C1 segment of cervical spinal cord (tissue), 14 donors: ENCODE data around the gene NLGN4Y.
"Not testable (repeated sequence)": the region's sequence is repeated elsewhere in the genome, so short reads cannot be mapped to it uniquely, and the experiment has no call there.

Experiments used
- DNase-seq, 14 donors: peaks; one replicate each; lab custom pipeline; 2025; lab: John Stamatoyannopoulos, UW

Gene NLGN4Y

DNA sequence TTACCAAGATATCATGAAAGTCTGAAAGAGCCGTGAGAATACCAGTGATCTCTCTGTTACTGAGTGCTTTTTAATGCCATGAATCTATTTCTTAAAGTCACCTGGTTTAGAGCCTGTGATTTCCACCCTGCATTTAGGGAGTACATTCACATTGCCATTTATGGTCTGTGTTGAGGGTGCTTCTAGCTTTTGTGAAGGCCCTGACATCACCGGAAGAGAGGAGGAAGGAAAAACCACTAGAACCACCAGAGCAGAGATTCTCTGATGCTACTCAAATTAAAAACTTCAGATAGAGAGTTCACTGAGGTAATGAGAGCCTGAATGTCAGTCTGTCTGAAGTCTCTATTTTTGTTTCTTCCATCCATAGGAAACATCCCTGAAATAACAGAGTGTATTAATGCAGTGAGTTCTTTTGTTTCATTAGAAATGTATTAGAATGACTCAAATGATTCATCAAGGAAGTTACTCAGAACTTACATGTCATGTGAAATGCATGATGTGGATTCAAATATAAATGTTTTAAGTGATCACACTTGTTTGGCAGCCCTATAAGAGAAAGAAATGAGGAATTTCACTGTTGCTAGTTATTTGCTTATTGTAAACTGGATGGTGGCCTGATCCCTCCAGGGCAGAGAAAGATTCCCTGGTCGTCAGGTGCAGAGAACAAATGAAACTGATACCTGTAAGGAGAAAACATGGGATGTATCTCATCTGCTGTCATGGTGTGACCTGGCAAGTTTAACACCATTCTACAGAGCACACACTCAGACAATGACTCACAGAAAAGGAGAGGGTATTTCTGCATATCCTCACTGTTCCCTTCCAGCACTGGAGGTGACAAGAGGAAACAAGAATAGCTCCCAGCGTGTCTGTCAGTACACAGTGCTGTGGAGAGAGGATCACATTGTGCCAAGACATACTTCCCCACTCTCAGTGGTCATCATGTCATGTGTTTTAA lies 310.1 kb downstream of the NLGN4Y start:
- DNase-seq = peak in 1 of 14 donors; percentile 0

GRCh38 chrY:14837466-14837865 lies 313.1 kb downstream of the NLGN4Y start:
- no peak for DNase-seq

GRCh38 chrY:14850734-14851133 lies 326.4 kb downstream of the NLGN4Y start:
- no peak for DNase-seq

GRCh38 chrY:14860448-14860847 lies 336.1 kb downstream of the NLGN4Y start:
- no peak for DNase-seq

DNA sequence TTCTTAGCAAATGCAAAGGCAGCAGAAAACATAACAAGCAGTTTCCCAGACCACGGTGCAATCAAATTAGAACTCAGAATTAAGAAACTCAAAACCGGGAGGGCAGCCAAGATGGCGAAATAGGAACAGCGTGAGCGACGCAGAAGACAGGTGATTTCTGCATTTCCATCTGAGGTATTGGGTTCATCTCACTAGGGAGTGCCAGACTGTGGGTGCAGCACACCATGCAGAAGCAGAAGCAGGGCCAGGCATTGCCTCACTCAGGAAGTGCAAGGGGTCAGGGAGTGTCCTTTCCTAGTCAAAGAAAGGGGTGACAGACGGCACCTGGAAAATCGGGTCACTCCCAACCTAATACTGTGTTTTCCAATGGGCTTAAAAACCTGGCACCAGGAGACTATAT lies 336.7 kb downstream of the NLGN4Y start:
- DNase-seq = not testable (repeated sequence)

DNA sequence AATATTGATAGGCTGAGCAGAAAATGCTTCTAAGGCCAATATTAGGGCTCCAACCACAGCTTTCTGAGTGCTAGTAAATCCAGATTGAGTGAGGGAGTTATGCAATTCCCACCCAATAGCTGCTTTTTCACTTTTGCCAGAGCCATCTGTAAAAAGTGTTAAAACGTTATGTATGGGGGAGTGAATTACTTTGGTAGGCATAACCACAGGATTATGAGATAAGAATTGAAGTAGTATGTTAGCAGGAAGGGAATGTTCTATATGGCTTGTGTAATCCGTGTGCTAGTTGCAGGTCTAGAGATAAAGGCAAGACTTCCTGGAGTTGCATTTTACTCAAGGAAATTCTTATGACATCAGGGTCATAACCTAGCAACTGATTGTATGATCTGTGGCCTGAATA lies 347.6 kb downstream of the NLGN4Y start:
- no peak for DNase-seq
